Left lung (tissue), 10 donors: ENCODE data around the gene PIK3C2G. TPM values are rescaled to one million over a fixed set of nuclear protein-coding genes. Genes with fewer than 3 reads are reported as not detected.

Experiments used
- ATAC-seq: fragments of 200-7000 bp; cut with Tn5 transposase; one replicate; pipeline ENCODE4 v1.9.1; 2020; ENCODE audit warnings: moderate library complexity
- DNase-seq, 4 donors: peaks; one replicate each; pipeline ENCODE4 v3.0.0-alpha.2; 2013 to 2020
- H3K27ac ChIP-seq, 2 donors: fragments of 200-600 bp; sonication (generic) in 1 of 2; one replicate each; pipeline versions ENCODE4 v1.5.0 to v1.8.0; 2020 to 2021
- H3K27me3 ChIP-seq, 2 donors: fragments of 200-600 bp; sonication (generic) in 1 of 2; one replicate each; pipeline versions ENCODE4 v1.5.0 to v1.8.0; 2020 to 2021
- H3K36me3 ChIP-seq, 2 donors: fragments of 200-600 bp; sonication (generic) in 1 of 2; one replicate each; pipeline versions ENCODE4 v1.5.0 to v1.8.0; 2020 to 2021
- H3K4me1 ChIP-seq, 2 donors: fragments of 200-600 bp; one replicate each; pipeline ENCODE4 v1.8.0; 2021
- H3K4me3 ChIP-seq, 2 donors: fragments of 200-600 bp; sonication (generic) in 1 of 2; one replicate each; pipeline versions ENCODE4 v1.5.0 to v1.8.0; 2020 to 2021; ENCODE audit warnings: mild to moderate bottlenecking in 1 of 2
- H3K9me3 ChIP-seq, 2 donors: fragments of 200-600 bp; sonication (generic) in 1 of 2; one replicate each; pipeline versions ENCODE4 v1.5.0 to v1.8.0; 2020 to 2021
- intact Hi-C, 2 donors: fragments of 100-400 bp; cut with DNase I; formaldehyde crosslinking; loops; one replicate each; pipeline versions ENCODE4 v1.11.2 to v1.14.2; 2022
- polyA plus RNA-seq, 6 donors: library from polyadenylated mRNA; unstranded; fragments of 120-200 nt; gene quantifications; one replicate each; pipeline ENCODE4 v1.2.1, GENCODE V29; 2013; ENCODE audit not compliant: insufficient read length in 6 of 6
- total RNA-seq, 2 donors: library from RNA; stranded (reverse); fragmentation: NEBNext Ultra II Directional; extraction: Animal tissue kit (Norgen Biotek cat#: 25700); gene quantifications; one replicate each; pipeline ENCODE4 v1.2.1, GENCODE V29; 2021
- TF ChIP-seq, protein P1 (sequence below), 2 donors: fragments of 200-600 bp; sonication (generic) in 1 of 2; IDR thresholded peaks; one replicate each; pipeline versions ENCODE4 v1.5.0 to v1.8.0; 2021; ENCODE audit warnings: antibody characterized with exemption in 2 of 2
- donor health status: DM: no; HTN: yes; CAD: no.
- donor health status: DM: no; HTN: no; CAD: no.

PIK3C2G gene
- total and polyA plus RNA-seq, 8 donors, result 0.13 to 28.1 (median 17.9) TPM

GRCh38 chr12:18676141-18676540, 414.8 kb downstream of the PIK3C2G start:
- H3K36me3 ChIP-seq, result no peaks in the 10 kb centered on the region
- DNase-seq (peak in 1 of 4 donors; percentile 47), ATAC-seq (no peak)
- H3K9me3 ChIP-seq, result no peaks in the 10 kb centered on the region
- no peaks in the 10 kb centered on the region for H3K4me1 ChIP-seq
- H3K27ac ChIP-seq, result no peak overlapping the region
- intact Hi-C loops, result no loop called here
- TF ChIP-seq, protein P1, sequence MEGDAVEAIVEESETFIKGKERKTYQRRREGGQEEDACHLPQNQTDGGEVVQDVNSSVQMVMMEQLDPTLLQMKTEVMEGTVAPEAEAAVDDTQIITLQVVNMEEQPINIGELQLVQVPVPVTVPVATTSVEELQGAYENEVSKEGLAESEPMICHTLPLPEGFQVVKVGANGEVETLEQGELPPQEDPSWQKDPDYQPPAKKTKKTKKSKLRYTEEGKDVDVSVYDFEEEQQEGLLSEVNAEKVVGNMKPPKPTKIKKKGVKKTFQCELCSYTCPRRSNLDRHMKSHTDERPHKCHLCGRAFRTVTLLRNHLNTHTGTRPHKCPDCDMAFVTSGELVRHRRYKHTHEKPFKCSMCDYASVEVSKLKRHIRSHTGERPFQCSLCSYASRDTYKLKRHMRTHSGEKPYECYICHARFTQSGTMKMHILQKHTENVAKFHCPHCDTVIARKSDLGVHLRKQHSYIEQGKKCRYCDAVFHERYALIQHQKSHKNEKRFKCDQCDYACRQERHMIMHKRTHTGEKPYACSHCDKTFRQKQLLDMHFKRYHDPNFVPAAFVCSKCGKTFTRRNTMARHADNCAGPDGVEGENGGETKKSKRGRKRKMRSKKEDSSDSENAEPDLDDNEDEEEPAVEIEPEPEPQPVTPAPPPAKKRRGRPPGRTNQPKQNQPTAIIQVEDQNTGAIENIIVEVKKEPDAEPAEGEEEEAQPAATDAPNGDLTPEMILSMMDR (IDR thresholded peaks at IDR 0.05), result no peak
- H3K4me3 ChIP-seq, result no peak overlapping the region
- H3K27me3 ChIP-seq, result no peaks in the 10 kb centered on the region

- no peaks in the 10 kb centered on the region for H3K9me3 ChIP-seq
- H3K27me3 ChIP-seq, result no peaks in the 10 kb centered on the region
- H3K36me3 ChIP-seq, result no peaks in the 10 kb centered on the region
- no peak overlapping the region for H3K4me3 ChIP-seq
- no peaks in the 10 kb centered on the region for H3K4me1 ChIP-seq
- H3K27ac ChIP-seq, result no peak overlapping the region
- intact Hi-C loops, result no loop called here
- DNase-seq, result no peak
- TF ChIP-seq, protein P1 (IDR thresholded peaks at IDR 0.05), result no peak
- no peak for ATAC-seq
These were observed 415.8 kb downstream of the PIK3C2G start for GRCh38 chr12:18676996-18677588.

DNA sequence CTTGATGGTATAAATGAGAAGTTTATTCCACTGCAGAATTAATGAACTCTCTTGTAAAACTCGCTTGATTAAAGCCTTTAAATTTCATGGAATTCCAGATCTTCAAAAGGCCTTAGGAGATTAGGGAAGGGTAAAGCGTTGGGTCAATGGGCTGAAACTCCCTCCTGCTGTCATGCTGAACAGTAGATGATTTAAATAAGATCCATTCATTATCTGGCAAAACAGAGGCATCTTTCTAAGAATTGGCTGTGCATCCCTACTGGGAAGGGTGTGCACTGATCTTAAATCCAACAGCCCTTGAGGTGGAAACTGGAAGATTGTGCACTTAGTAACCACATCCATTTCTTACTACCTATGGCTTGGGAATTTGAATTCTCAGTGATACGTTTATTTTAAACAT, 420.5 kb downstream of the PIK3C2G start:
- Histone ChIP-seq H3K4me1 (no peaks in the 10 kb centered on the region), H3K27me3 (no peaks in the 10 kb centered on the region), H3K27ac (no peak overlapping the region), H3K4me3 (no peak overlapping the region), H3K9me3 (no peaks in the 10 kb centered on the region), H3K36me3 (no peaks in the 10 kb centered on the region)
- intact Hi-C loops, result no loop called here
- DNase-seq (no peak), ATAC-seq (no peak)
- TF ChIP-seq, protein P1 (IDR thresholded peaks at IDR 0.05), result no peak

DNA sequence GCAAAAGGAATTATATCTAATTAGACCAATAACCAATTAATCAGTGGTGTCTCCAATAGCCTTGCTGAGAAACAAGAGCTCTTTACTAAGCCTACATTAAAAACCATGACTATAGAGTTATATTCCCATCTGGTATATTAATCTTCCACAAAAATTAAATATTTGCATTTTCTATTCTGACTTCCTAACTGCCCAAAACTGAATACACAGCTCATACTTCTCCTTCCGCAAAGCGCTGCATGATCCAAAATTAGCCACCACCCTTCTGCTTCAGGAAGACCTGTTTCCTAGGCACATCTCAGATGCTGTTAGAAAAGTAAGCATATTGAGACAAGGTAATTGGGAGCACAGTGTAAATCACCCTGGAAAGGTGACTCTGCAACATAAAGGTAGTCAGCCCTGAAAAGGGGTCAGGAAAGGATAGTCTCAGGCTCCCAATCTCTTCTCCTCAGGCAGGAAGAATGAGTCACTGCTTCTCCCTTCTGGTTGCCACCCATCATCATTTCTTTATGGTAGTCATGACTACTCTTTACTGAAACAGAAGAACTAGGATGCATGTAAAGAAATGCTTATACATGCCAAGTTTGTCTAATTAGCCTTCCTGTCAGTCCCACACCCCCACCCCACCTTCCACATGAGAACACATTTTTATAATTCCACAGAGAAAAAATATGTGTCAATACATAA, 422.2 kb downstream of the PIK3C2G start:
- Histone ChIP-seq H3K4me1 (no peaks in the 10 kb centered on the region), H3K4me3 (no peak overlapping the region), H3K27ac (no peak overlapping the region), H3K36me3 (no peaks in the 10 kb centered on the region), H3K9me3 (no peaks in the 10 kb centered on the region), H3K27me3 (no peaks in the 10 kb centered on the region)
- ATAC-seq, result no peak
- DNase-seq, result no peak
- intact Hi-C loops, result no loop called here
- TF ChIP-seq, protein P1 (IDR thresholded peaks at IDR 0.05), result no peak

GRCh38 chr12:18684430-18684829, 423.1 kb downstream of the PIK3C2G start:
- no peaks in the 10 kb centered on the region for H3K36me3 ChIP-seq
- H3K27me3 ChIP-seq, result no peaks in the 10 kb centered on the region
- H3K4me3 ChIP-seq, result no peak overlapping the region
- TF ChIP-seq, protein P1 (IDR thresholded peaks at IDR 0.05), result no peak
- no peaks in the 10 kb centered on the region for H3K9me3 ChIP-seq
- intact Hi-C loops, result no loop called here
- no peak overlapping the region for H3K27ac ChIP-seq
- no peaks in the 10 kb centered on the region for H3K4me1 ChIP-seq
- DNase-seq (no peak), ATAC-seq (no peak)
